B cell (primary cell): Measurements from ENCODE around the gene CENPM. TPM values are rescaled to one million over a fixed set of nuclear protein-coding genes. Genes with fewer than 3 reads are reported as not detected.

Source experiments
- ATAC-seq: fragments of 200-7000 bp; cut with Tn5 transposase; one replicate; pipeline ENCODE4 v1.10.0; 2021; ENCODE audit warnings: low read depth, mild to moderate bottlenecking, moderate number of reproducible peaks, moderate library complexity
- CTCF ChIA-PET: fragments of 350-600 bp; sonication (Branson Sonifier 250); formaldehyde crosslinking; loops from one replicate; lab custom pipeline; 2021; ENCODE audit warnings: antibody characterized with exemption, inconsistent platforms; lab: Charles Lee
- POLR2A ChIA-PET: fragments of 350-600 bp; sonication (Branson Sonifier 250); formaldehyde crosslinking; loops from one replicate; lab custom pipeline; 2021; ENCODE audit warnings: antibody characterized with exemption; lab: Charles Lee
- DNase-seq: peaks from one replicate; pipeline ENCODE4 v3.0.0; 2013
- H2AFZ ChIP-seq: 2 replicates; pipeline ENCODE4 v1.6.1; 2012; ENCODE audit warnings: mild to moderate bottlenecking, low read depth, low read length; ENCODE audit not compliant: insufficient read depth, poor library complexity, severe bottlenecking
- H3K27ac ChIP-seq, 2 donors: 1 replicate in 1 of 2; 2 replicates in 1 of 2; pipeline ENCODE4 v1.5.1; 2012 to 2013; ENCODE audit warnings: low read length in 2 of 2, mild to moderate bottlenecking in 2 of 2, moderate library complexity in 1 of 2
- H3K27me3 ChIP-seq, 4 experiments: fragments of 200-600 bp in 1 of 4; sonication (generic) in 1 of 4; replicated peaks in 1 of 4; 1 replicate in 2 of 4; 2 replicates in 2 of 4; pipeline versions ENCODE4 v1.6.1 to v1.7.0; 2013 to 2016; ENCODE audit warnings: low read length in 3 of 4, mild to moderate bottlenecking in 2 of 4, mixed read lengths in 1 of 4, moderate library complexity in 1 of 4; ENCODE audit not compliant: insufficient read depth in 4 of 4, control insufficient read depth in 3 of 4; ENCODE audit errors: control extremely low read depth in 1 of 4
- H3K36me3 ChIP-seq, 2 experiments: replicated peaks in 1 of 2; 1 replicate in 1 of 2; 2 replicates in 1 of 2; pipeline versions ENCODE4 v1.6.1 to v1.7.1; 2013; ENCODE audit warnings: low read length in 1 of 2; ENCODE audit not compliant: insufficient read depth in 2 of 2, control insufficient read depth in 1 of 2; ENCODE audit errors: control extremely low read depth in 1 of 2, extremely low read depth in 1 of 2
- H3K4me1 ChIP-seq, 2 donors: fragments of 200-600 bp in 1 of 2; sonication (generic) in 1 of 2; 1 replicate in 1 of 2; 2 replicates in 1 of 2; pipeline versions ENCODE4 v1.5.1 to v1.6.1; 2013 to 2017; ENCODE audit warnings: low read length in 2 of 2; ENCODE audit not compliant: control insufficient read depth in 2 of 2, insufficient read depth in 2 of 2
- H3K4me2 ChIP-seq: replicated peaks from 2 replicates; pipeline ENCODE3; 2012; ENCODE audit warnings: mild to moderate bottlenecking, low read depth, low read length; ENCODE audit not compliant: poor library complexity, severe bottlenecking
- H3K4me3 ChIP-seq, 5 experiments: fragments of 200-600 bp in 1 of 5; sonication (generic) in 1 of 5; 1 replicate in 3 of 5; 2 replicates in 2 of 5; pipeline versions ENCODE4 v1.5.1 to v1.7.0; 2011 to 2016; ENCODE audit warnings: low read length in 4 of 5, mild to moderate bottlenecking in 4 of 5, low read depth in 2 of 5, control low read depth in 1 of 5, moderate library complexity in 1 of 5; ENCODE audit not compliant: insufficient read depth in 1 of 5; ENCODE audit errors: control extremely low read depth in 1 of 5, extremely low read depth in 1 of 5
- H3K79me2 ChIP-seq: fragments of 200-600 bp; sonication (generic); one replicate; pipeline ENCODE4 v1.6.0; 2016; ENCODE audit warnings: low read length; ENCODE audit not compliant: control insufficient read depth, insufficient read depth
- H3K9ac ChIP-seq: fragments of 200-600 bp; sonication (generic); 2 replicates; pipeline ENCODE4 v1.6.1; 2017; ENCODE audit warnings: mild to moderate bottlenecking, low read length, moderate library complexity
- H3K9me3 ChIP-seq, 3 donors: one replicate each; pipeline versions ENCODE4 v1.6.1 to v1.7.1; 2013; ENCODE audit warnings: low read length in 2 of 3; ENCODE audit not compliant: control insufficient read depth in 2 of 3, insufficient read depth in 1 of 3; ENCODE audit errors: control extremely low read depth in 1 of 3
- H4K20me1 ChIP-seq: 2 replicates; pipeline ENCODE4 v1.6.0; 2012; ENCODE audit warnings: mild to moderate bottlenecking, low read length; ENCODE audit not compliant: insufficient read depth, control insufficient read depth, poor library complexity, severe bottlenecking
- H3K27ac Mint-ChIP-seq: one replicate; pipeline ENCODE4 v1.8.0; 2021; ENCODE audit warnings: mixed read lengths
- H3K27me3 Mint-ChIP-seq: one replicate; pipeline ENCODE4 v1.8.0; 2021; ENCODE audit warnings: mixed read lengths
- H3K4me1 Mint-ChIP-seq: one replicate; pipeline ENCODE4 v1.8.0; 2021; ENCODE audit warnings: mixed read lengths
- H3K4me3 Mint-ChIP-seq: one replicate; pipeline ENCODE4 v1.8.0; 2021; ENCODE audit warnings: mixed read lengths
- H3K9me3 Mint-ChIP-seq: one replicate; pipeline ENCODE4 v1.8.0; 2022; ENCODE audit warnings: mixed read lengths; ENCODE audit not compliant: insufficient read depth
- CTCF ChIP-seq: fragments of 200-600 bp; IDR thresholded peaks from one replicate; pipeline ENCODE4 v1.8.0; 2022; ENCODE audit warnings: antibody characterized with exemption, mild to moderate bottlenecking
- EZH2 ChIP-seq: IDR thresholded peaks from 2 replicates; pipeline ENCODE4 v1.6.1; 2012; ENCODE audit warnings: borderline replicate concordance, low read depth, mild to moderate bottlenecking, moderate library complexity, low read length; ENCODE audit not compliant: insufficient read depth, poor library complexity, severe bottlenecking
- WGBS: methylation state at CpG from one replicate; pipeline ENCODE4 v1.1.5; 2013; ENCODE audit warnings: missing lambda C conversion rate; ENCODE audit not compliant: insufficient coverage; 5-methylcytosine and 5-hydroxymethylcytosine counted together
- intact Hi-C: fragments of 100-400 bp; cut with micrococcal nuclease; formaldehyde crosslinking; loops from one replicate; pipeline ENCODE4 v1.10.0; 2022
- polyA plus RNA-seq: library from polyadenylated mRNA; depleted of rRNA; stranded (reverse); fragments of >200 nt; gene quantifications from 2 replicates; pipeline ENCODE4 v1.2.3, GENCODE V29; 2012
- total RNA-seq, 2 donors: library from RNA; stranded (reverse); fragments of 120-200 nt in 1 of 2; gene quantifications; 1 replicate in 1 of 2; 2 replicates in 1 of 2; pipeline versions ENCODE4 v1.2.3 to v1.2.4, GENCODE V29; 2013 to 2022

CENPM gene
- total and polyA plus RNA-seq, 2 donors (not counting 1 experiment from before 2014, with no cell fraction given) = 30.7 to 43.8 TPM

DNA sequence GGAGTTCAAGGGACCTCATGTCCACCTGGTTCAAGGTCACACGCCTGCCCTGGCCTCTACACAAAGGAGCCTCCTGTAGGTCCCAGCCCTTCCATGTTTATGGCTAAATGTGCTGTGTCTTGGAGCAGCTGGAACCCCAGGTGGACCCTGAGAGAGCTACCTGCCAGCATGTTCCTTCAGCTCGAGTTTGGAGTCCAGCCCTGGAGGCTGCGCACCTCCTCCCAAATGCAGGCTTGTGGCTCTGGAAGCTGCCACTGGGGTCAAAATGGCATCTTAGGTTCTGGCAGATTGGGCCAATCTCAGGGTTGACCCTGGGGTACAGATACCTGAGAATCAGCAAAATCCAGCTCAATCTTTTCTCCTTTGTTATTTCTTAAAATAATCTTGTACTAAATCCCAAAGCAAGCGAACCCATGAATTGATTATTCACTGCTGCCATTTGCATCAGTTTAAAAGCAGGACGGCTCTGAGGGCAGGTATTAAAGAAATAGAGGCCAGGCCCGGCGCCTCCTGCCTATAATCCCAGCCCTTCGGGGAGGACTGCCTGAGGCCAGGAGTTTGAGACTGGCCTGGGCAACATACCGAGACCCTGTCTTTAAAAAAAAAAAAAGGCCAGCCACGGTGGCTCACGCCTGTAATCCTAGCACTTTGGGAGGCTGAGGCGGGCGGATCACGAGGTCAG is 23.2 kb downstream of the CENPM start:
- H3K36me3 ChIP-seq = peaks cover 0 to 32% of the 10 kb centered on the region in 2 experiments
- Mint-ChIP-seq H3K27ac (peak overlapping the region; percentile 99), H3K27me3 (no peaks in the 10 kb centered on the region), H3K4me3 (peak overlapping the region; percentile 100), H3K4me1 (peaks cover 71% of the 10 kb centered on the region), H3K9me3 (no peaks in the 10 kb centered on the region)
- WGBS = 82% methylated on average over 9 of the region's 14 CpGs
- TF ChIP-seq CTCF = no peak
- H3K27me3 ChIP-seq = no peaks in the 10 kb centered on the region
- peaks cover 65% of the 10 kb centered on the region for H3K79me2 ChIP-seq
- peak overlapping the region; percentile 94 to 95 for H3K27ac ChIP-seq
- DNase-seq (no peak), ATAC-seq (no peak)
- peaks cover 33% of the 10 kb centered on the region for H4K20me1 ChIP-seq
- no peak overlapping the region for H2AFZ ChIP-seq
- peak overlapping the region in 3 of 5 experiments; percentile 5 to 20 (median 10) for H3K4me3 ChIP-seq
- peak overlapping the region; percentile 36 for H3K9ac ChIP-seq
- intact Hi-C loops = no loop called here
- CTCF ChIA-PET = interaction anchor here (0.6 to 17.9 kb wide), 5 partner anchors 14 to 501 kb away, joined by 3 to 499 read pairs (median 3); no protein-coding TSS in a partner anchor
- peaks cover 72 to 86% of the 10 kb centered on the region in 2 donors for H3K4me1 ChIP-seq
- POLR2A ChIA-PET = interaction anchor here (0.5 to 16.8 kb wide), 9 partner anchors 11 to 1226 kb away, joined by 3 to 960 read pairs (median 9); no protein-coding TSS in a partner anchor
- peaks cover 0 to 13% (median 0%) of the 10 kb centered on the region in 3 donors for H3K9me3 ChIP-seq
- H3K4me2 ChIP-seq = peak overlapping the region; percentile 60

DNA sequence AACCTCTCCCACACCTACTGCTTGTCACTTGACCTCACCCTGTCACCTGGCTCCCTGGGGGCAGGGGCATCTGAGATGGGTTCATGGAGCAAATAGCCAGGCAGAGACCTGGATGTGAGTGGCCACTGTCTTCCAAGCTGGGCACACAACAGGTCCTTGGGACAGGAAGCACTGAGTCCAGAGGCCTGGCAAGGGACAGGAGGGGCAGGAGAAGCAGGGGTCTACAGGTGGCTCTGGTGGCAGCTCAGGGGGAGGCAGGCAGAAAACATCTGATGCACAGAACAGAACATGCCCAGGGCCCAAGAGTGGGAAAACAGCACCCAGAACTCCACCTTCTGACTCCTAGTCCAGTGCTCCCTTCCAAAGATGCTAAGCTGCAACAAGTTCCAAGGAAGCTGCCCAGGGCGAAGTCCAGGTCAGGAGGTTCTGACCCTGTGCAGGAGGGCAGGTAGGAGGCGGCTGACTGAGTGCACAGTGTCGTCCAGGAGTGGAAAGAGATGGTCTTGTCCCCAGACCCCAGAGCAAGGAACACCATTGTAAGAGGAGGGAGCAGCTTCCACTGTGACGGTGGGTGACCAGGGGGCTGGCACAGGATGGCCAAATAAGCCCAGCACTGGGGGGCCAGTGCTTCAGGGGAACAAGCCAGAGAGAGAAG is 23.9 kb downstream of the CENPM start:
- Histone ChIP-seq H4K20me1 (peaks cover 36% of the 10 kb centered on the region), H3K79me2 (peaks cover 71% of the 10 kb centered on the region), H3K36me3 (peaks cover 0 to 32% of the 10 kb centered on the region in 2 experiments), H3K27me3 (no peaks in the 10 kb centered on the region), H3K9me3 (peaks cover 0 to 13% (median 0%) of the 10 kb centered on the region in 3 donors), H3K27ac (peak overlapping the region; percentile 43 to 94), H3K9ac (peak overlapping the region; percentile 36), H3K4me2 (peak overlapping the region; percentile 60), H3K4me1 (peaks cover 72 to 86% of the 10 kb centered on the region in 2 donors), H2AFZ (no peak overlapping the region), H3K4me3 (peak overlapping the region in 1 of 5 experiments; percentile 20)
- DNase-seq (no peak), ATAC-seq (no peak)
- intact Hi-C loops = no loop called here
- WGBS = 90% methylated on average over 4 of the region's 4 CpGs
- H3K4me1 Mint-ChIP-seq = peaks cover 70% of the 10 kb centered on the region
- H3K27ac Mint-ChIP-seq = peak overlapping the region; percentile 90
- TF ChIP-seq CTCF (no peak), EZH2 (no peak)
- H3K4me3 Mint-ChIP-seq = peak overlapping the region; percentile 81
- H3K9me3 Mint-ChIP-seq = no peaks in the 10 kb centered on the region
- CTCF ChIA-PET = interaction anchor here (0.6 to 17.9 kb wide), 3 partner anchors 15 to 501 kb away, joined by 3 to 499 read pairs (median 3); no protein-coding TSS in a partner anchor
- no peaks in the 10 kb centered on the region for H3K27me3 Mint-ChIP-seq
- POLR2A ChIA-PET = interaction anchor here (0.7 to 16.8 kb wide), 7 partner anchors 12 to 168 kb away, joined by 3 to 960 read pairs (median 4); partner anchors contain the start of gene SREBF2
